Measurements from ENCODE around the gene PRPS1. TPM values are rescaled to one million over a fixed set of nuclear protein-coding genes. Genes with fewer than 3 reads are reported as not detected.

Gene PRPS1
- total and polyA plus RNA-seq, 4 experiments from 2014 or later: 53.4 to 61.9 (median 58.7) TPM

DNA sequence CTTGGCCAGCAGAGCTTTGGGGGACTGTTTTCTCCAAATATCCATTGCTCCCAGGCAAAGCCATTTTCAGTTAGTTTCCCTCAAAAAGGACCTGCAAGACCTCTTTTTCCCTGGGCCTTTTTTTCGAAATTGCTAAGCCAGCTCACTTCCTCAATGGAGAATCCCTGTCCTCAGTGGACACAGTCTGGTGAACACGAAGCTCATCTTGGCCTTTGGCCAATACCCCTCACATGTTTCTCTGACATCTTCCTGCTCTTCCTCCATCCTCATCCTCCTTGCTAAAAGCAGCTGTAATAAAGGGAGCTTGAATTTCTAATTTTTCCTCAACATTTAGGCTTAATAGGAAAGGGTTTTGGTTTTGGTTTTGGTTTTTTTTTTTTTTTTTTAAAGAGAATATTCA lies 17.6 kb upstream of the PRPS1 start:
- Histone ChIP-seq H3K4me3 (ENCODE audit: low read length in 2 of 2) (no peak overlapping the region), H3K4me1 (ENCODE audit: insufficient read depth, low read length) (no peaks in the 10 kb centered on the region), H3K36me3 (ENCODE audit: insufficient read depth, low read length) (no peaks in the 10 kb centered on the region), H3K27me3 (ENCODE audit: insufficient read depth, low read length) (no peaks in the 10 kb centered on the region), H3K27ac (ENCODE audit: low read depth, low read length) (no peak overlapping the region), H3K9me3 (ENCODE audit: control insufficient read depth in 1 of 2, low read length in 2 of 2) (no peaks in the 10 kb centered on the region)
- CTCF ChIA-PET (ENCODE audit: partially characterized antibody): interaction anchor here (0.7 kb wide), 1 partner anchor 1897 kb away, joined by 3 read pairs; no protein-coding TSS in a partner anchor
- DNase-seq: no peak
- intact Hi-C loops (cut with micrococcal nuclease): no loop called here
- no peak overlapping the region for H3K4me3 Mint-ChIP-seq
- POLR2A ChIA-PET (ENCODE audit: partially characterized antibody): no interaction called here
- H3K27me3 Mint-ChIP-seq: no peaks in the 10 kb centered on the region
- no peaks in the 10 kb centered on the region for H3K36me3 Mint-ChIP-seq
- H3K9me3 Mint-ChIP-seq: peaks cover 0 to 1% (median 0%) of the 10 kb centered on the region in 8 donors
- no peak overlapping the region for H3K27ac Mint-ChIP-seq
- H3K4me1 Mint-ChIP-seq: no peaks in the 10 kb centered on the region

DNA sequence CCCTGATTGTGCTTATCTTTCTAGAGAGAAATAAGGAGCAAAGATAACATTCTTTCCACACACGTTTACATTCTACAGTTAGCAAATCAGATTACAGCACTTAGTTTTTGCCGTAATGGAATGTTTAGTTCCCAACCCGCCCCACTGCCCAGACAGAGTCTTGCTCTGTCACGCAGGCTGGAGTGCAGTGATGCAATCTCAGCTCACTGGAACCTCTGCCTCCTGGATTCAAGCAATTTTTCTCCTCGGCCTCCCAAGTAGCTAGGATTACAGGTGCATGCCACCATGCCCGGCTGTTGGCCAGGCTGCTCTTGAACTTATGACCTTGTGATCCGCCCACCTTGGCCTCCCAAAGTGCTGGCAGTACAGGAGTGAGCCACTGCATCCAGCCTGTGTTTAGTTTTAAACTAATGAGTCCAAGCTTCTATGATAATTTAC lies 8.4 kb upstream of the PRPS1 start:
- Histone ChIP-seq H3K9me3 (ENCODE audit: control insufficient read depth in 1 of 2, low read length in 2 of 2) (no peaks in the 10 kb centered on the region), H3K4me3 (ENCODE audit: low read length in 2 of 2) (no peak overlapping the region), H3K27ac (ENCODE audit: low read depth, low read length) (no peak overlapping the region), H3K36me3 (ENCODE audit: insufficient read depth, low read length) (no peaks in the 10 kb centered on the region), H3K4me1 (ENCODE audit: insufficient read depth, low read length) (no peaks in the 10 kb centered on the region), H3K27me3 (ENCODE audit: insufficient read depth, low read length) (no peaks in the 10 kb centered on the region)
- intact Hi-C loops (cut with micrococcal nuclease): loop anchor here (10.0 kb wide), 1 partner anchor 625 kb away; no protein-coding TSS in a partner anchor
- DNase-seq: no peak
- Mint-ChIP-seq H3K4me3 (no peak overlapping the region), H3K27me3 (no peaks in the 10 kb centered on the region), H3K36me3 (no peaks in the 10 kb centered on the region), H3K27ac (no peak overlapping the region), H3K4me1 (no peaks in the 10 kb centered on the region), H3K9me3 (no peaks in the 10 kb centered on the region)
- ChIA-PET CTCF (ENCODE audit: partially characterized antibody) (no interaction called here), POLR2A (ENCODE audit: partially characterized antibody) (no interaction called here)

DNA sequence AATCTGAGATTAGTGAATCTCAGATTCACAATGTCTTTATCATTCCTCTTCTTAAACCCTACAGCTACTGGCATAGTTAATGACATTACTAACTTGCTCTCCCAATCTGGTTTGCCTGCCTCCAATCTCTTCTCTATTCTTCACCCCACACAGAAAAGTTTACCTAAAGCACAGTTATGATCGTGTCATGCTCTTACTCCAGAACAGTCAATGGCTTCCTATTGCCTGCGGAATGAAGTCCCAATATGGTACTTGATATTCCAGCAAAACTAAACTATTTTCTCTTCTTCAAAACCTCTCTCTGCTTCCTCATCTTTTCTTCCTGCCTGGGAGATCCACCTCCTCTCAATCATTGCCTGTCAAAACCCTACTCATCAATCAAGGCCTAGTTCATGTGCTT lies 3.4 kb upstream of the PRPS1 start:
- H3K36me3 ChIP-seq (ENCODE audit: insufficient read depth, low read length): no peaks in the 10 kb centered on the region
- Mint-ChIP-seq H3K27me3 (no peaks in the 10 kb centered on the region), H3K9me3 (no peaks in the 10 kb centered on the region), H3K27ac (peak overlapping the region in 1 of 7 donors; percentile 38), H3K4me1 (peaks cover 5 to 24% (median 10%) of the 10 kb centered on the region in 4 donors), H3K36me3 (peaks cover 0 to 9% of the 10 kb centered on the region in 2 donors), H3K4me3 (no peak overlapping the region)
- H3K4me1 ChIP-seq (ENCODE audit: insufficient read depth, low read length): peaks cover 14% of the 10 kb centered on the region
- no peaks in the 10 kb centered on the region for H3K9me3 ChIP-seq (ENCODE audit: control insufficient read depth in 1 of 2, low read length in 2 of 2)
- no peaks in the 10 kb centered on the region for H3K27me3 ChIP-seq (ENCODE audit: insufficient read depth, low read length)
- H3K4me3 ChIP-seq (ENCODE audit: low read length in 2 of 2): no peak overlapping the region
- no peak for DNase-seq
- no peak overlapping the region for H3K27ac ChIP-seq (ENCODE audit: low read depth, low read length)
- ChIA-PET CTCF (ENCODE audit: partially characterized antibody) (no interaction called here), POLR2A (ENCODE audit: partially characterized antibody) (no interaction called here)
- intact Hi-C loops (cut with micrococcal nuclease): loop anchor here (5.0 to 10.0 kb wide), 2 partner anchors 418 to 630 kb away; partner anchors contain the start of genes DNAAF6 and NUP62CL

DNA sequence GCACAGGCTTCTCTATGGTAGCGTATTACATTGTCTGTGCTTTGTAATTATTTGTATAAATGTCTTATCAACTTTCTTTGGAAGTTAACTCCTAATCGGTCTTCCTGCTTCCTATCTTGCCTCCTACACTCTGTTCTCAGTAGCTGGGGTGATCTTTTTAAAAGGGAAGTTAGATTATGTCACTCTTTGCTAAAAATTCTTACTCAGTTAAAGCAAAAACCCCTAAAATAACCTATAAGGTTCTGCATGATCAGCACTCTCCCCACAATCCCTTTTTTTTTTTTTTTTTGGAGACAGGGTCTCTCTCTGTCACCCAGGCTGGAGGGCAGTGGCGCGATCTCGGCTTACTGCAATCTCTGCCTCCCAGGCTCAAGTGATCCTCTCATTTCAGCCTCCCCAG lies 2.6 kb upstream of the PRPS1 start:
- Histone ChIP-seq H3K9me3 (ENCODE audit: control insufficient read depth in 1 of 2, low read length in 2 of 2) (no peaks in the 10 kb centered on the region), H3K27ac (ENCODE audit: low read depth, low read length) (no peak overlapping the region)
- intact Hi-C loops (cut with micrococcal nuclease): loop anchor here (5.0 to 10.0 kb wide), 2 partner anchors 418 to 631 kb away; partner anchors contain the start of genes DNAAF6 and NUP62CL

DNA sequence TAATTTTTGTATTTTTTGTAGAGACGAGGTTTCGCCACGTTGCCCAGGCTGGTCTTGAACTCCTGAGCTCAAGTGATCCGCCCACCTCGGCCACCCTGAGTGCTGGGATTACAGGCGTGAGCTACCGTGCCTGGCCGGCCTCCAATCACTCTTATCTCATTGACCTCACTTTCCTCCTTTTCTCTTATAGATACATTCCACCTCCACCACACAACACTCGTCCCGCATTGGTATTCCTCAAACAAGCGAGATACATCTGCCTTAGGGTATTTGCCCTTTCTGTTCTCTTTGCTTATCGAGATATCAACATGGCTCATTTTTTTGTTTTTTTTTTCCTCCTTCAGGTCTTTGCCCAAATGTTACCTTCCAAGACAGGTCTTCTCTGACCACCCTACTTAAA lies 1.8 kb upstream of the PRPS1 start:
- no peak for DNase-seq
- H3K4me3 ChIP-seq (ENCODE audit: low read length in 2 of 2): no peak overlapping the region
- peaks cover 24% of the 10 kb centered on the region for H3K4me1 ChIP-seq (ENCODE audit: insufficient read depth, low read length)
- intact Hi-C loops (cut with micrococcal nuclease): loop anchor here (5.0 to 10.0 kb wide), 2 partner anchors 419 to 632 kb away; partner anchors contain the start of genes DNAAF6 and NUP62CL
- ChIA-PET CTCF (ENCODE audit: partially characterized antibody) (no interaction called here), POLR2A (ENCODE audit: partially characterized antibody) (no interaction called here)
- Mint-ChIP-seq H3K4me3 (no peak overlapping the region), H3K27me3 (no peaks in the 10 kb centered on the region), H3K9me3 (no peaks in the 10 kb centered on the region), H3K36me3 (peaks cover 0 to 9% of the 10 kb centered on the region in 2 donors), H3K27ac (no peak overlapping the region), H3K4me1 (peaks cover 15 to 35% (median 20%) of the 10 kb centered on the region in 4 donors)
- H3K27ac ChIP-seq (ENCODE audit: low read depth, low read length): no peak overlapping the region
- H3K27me3 ChIP-seq (ENCODE audit: insufficient read depth, low read length): no peaks in the 10 kb centered on the region
- H3K9me3 ChIP-seq (ENCODE audit: control insufficient read depth in 1 of 2, low read length in 2 of 2): no peaks in the 10 kb centered on the region
- H3K36me3 ChIP-seq (ENCODE audit: insufficient read depth, low read length): no peaks in the 10 kb centered on the region

More for the DNA sequence above, 2.6 kb upstream of the PRPS1 start:
- Mint-ChIP-seq H3K36me3 (peaks cover 0 to 9% of the 10 kb centered on the region in 2 donors), H3K4me1 (peaks cover 13 to 32% (median 18%) of the 10 kb centered on the region in 4 donors), H3K4me3 (no peak overlapping the region), H3K27me3 (no peaks in the 10 kb centered on the region), H3K27ac (no peak overlapping the region), H3K9me3 (no peaks in the 10 kb centered on the region)
- Histone ChIP-seq H3K4me1 (ENCODE audit: insufficient read depth, low read length) (peaks cover 22% of the 10 kb centered on the region), H3K27me3 (ENCODE audit: insufficient read depth, low read length) (no peaks in the 10 kb centered on the region), H3K36me3 (ENCODE audit: insufficient read depth, low read length) (no peaks in the 10 kb centered on the region), H3K4me3 (ENCODE audit: low read length in 2 of 2) (no peak overlapping the region)
- no peak for DNase-seq
- ChIA-PET CTCF (ENCODE audit: partially characterized antibody) (no interaction called here), POLR2A (ENCODE audit: partially characterized antibody) (no interaction called here)

DNA sequence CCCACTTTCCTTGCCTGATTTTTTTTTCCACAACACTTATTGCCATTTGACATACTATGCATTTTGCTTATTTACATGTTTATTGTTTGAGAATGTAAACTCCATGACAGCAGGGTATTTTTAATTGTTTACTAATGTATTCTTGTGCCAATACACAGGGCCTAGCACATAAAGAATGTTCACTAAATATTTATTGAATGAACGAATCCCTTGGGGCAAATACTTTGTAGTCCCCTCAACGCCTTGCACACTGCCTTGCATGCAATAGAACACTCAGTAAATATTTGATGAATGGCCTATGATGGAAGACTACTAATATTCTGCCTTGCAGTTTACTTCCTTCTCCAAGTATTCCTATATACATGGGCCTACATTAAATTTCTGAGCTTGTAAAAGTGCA lies 1.4 kb upstream of the PRPS1 start:
- DNase-seq: no peak
- Histone ChIP-seq H3K4me1 (ENCODE audit: insufficient read depth, low read length) (peaks cover 24% of the 10 kb centered on the region), H3K9me3 (ENCODE audit: control insufficient read depth in 1 of 2, low read length in 2 of 2) (no peaks in the 10 kb centered on the region), H3K27ac (ENCODE audit: low read depth, low read length) (no peak overlapping the region), H3K4me3 (ENCODE audit: low read length in 2 of 2) (no peak overlapping the region), H3K27me3 (ENCODE audit: insufficient read depth, low read length) (no peaks in the 10 kb centered on the region), H3K36me3 (ENCODE audit: insufficient read depth, low read length) (no peaks in the 10 kb centered on the region)
- peaks cover 0 to 9% of the 10 kb centered on the region in 2 donors for H3K36me3 Mint-ChIP-seq
- no peak overlapping the region for H3K4me3 Mint-ChIP-seq
- peaks cover 15 to 37% (median 21%) of the 10 kb centered on the region in 4 donors for H3K4me1 Mint-ChIP-seq
- intact Hi-C loops (cut with micrococcal nuclease): loop anchor here (5.0 to 10.0 kb wide), 2 partner anchors 420 to 632 kb away; partner anchors contain the start of genes DNAAF6 and NUP62CL
- H3K27me3 Mint-ChIP-seq: no peaks in the 10 kb centered on the region
- CTCF ChIA-PET (ENCODE audit: partially characterized antibody): no interaction called here
- H3K9me3 Mint-ChIP-seq: no peaks in the 10 kb centered on the region
- no peak overlapping the region for H3K27ac Mint-ChIP-seq
- POLR2A ChIA-PET (ENCODE audit: partially characterized antibody): interaction anchor here (2.5 kb wide), 1 partner anchor 48 kb away, joined by 29 read pairs; no protein-coding TSS in a partner anchor

DNA sequence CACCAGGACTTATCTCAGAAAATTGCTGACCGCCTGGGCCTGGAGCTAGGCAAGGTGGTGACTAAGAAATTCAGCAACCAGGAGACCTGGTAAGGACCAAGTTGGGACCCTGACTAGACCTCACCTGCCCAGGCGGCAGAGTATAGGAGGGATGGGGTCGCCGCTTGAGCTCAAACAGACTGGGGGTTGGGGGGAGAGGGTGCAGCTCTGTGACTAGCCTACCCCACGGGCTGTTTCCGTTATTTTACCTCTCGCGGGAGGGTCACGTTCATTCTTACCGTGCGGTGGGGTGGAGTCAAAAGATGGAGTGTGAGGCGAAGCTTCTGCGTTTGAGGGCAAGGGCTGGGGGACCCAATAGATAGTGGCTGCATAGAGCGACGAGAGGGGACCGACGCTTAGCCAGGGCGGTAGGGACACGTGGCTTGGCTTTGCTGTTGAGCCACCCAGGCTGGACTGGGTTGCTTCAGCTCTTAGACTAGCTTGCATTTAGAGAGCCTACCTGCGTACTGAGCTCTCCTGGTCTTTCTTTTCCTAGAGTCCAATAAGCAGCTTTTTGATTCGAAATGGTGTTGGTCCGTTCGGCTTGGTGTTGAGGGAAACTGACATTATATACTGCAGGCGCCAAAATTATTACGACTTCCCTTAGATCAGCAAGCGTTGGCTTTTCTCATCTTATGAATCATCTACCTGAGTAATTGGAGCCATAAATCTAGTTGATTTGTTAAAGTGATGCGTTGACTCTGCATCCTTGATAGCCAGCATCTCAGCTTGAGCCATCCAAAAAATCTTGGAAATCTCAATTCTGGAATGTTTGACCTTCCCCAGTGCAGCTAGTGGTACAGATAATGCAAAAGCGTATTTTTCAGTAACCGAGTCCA lies 591 bp downstream of the PRPS1 start:
- H3K27me3 ChIP-seq (ENCODE audit: insufficient read depth, low read length): no peaks in the 10 kb centered on the region
- peak overlapping the region; percentile 79 to 86 for H3K4me3 ChIP-seq (ENCODE audit: low read length in 2 of 2)
- H3K36me3 ChIP-seq (ENCODE audit: insufficient read depth, low read length): no peaks in the 10 kb centered on the region
- POLR2A ChIA-PET (ENCODE audit: partially characterized antibody): interaction anchor here (0.7 to 2.6 kb wide), 19 partner anchors 12 to 1017 kb away, joined by 3 to 36 read pairs (median 6); partner anchors contain the start of genes MID2, NCBP2L, RADX and TSC22D3
- Mint-ChIP-seq H3K9me3 (no peaks in the 10 kb centered on the region), H3K27me3 (no peaks in the 10 kb centered on the region), H3K4me3 (peak overlapping the region; percentile 85 to 99 (median 95)), H3K36me3 (peaks cover 0 to 9% of the 10 kb centered on the region in 2 donors), H3K27ac (peak overlapping the region; percentile 94 to 96 (median 95)), H3K4me1 (peaks cover 16 to 46% (median 29%) of the 10 kb centered on the region in 4 donors)
- intact Hi-C loops (cut with micrococcal nuclease): loop anchor here (1.0 to 10.0 kb wide), 6 partner anchors 8 to 634 kb away; partner anchors contain the start of genes ATG4A, DNAAF6, NUP62CL and PSMD10
- H3K9me3 ChIP-seq (ENCODE audit: control insufficient read depth in 1 of 2, low read length in 2 of 2): no peaks in the 10 kb centered on the region
- peak; percentile 54 to 77 (median 62) for DNase-seq
- CTCF ChIA-PET (ENCODE audit: partially characterized antibody): interaction anchor here (1.4 to 7.0 kb wide), 5 partner anchors 13 to 630 kb away, joined by 4 to 62 read pairs (median 12); partner anchors contain the start of genes NCBP2L and TSC22D3
- peaks cover 31% of the 10 kb centered on the region for H3K4me1 ChIP-seq (ENCODE audit: insufficient read depth, low read length)
- peak overlapping the region; percentile 73 for H3K27ac ChIP-seq (ENCODE audit: low read depth, low read length)
